IMR-90 (cell line): Measurements from ENCODE around the gene OBP2A. TPM values are rescaled to one million over a fixed set of nuclear protein-coding genes. Genes with fewer than 3 reads are reported as not detected.

Source experiments
- ATAC-seq: fragments of 200-7000 bp; cut with Tn5 transposase; 2 replicates; pipeline ENCODE4 v1.9.1; 2020; ENCODE audit warnings: low read depth, mild to moderate bottlenecking, moderate library complexity
- BruUV-seq: library from RNA; stranded (reverse); fragments of 400-500 nt; replicated peaks from 2 replicates; lab custom pipeline; 2021; lab: Mats Ljungman, UMichigan
- CTCF ChIA-PET: fragments of 300-600 bp; formaldehyde crosslinking; extraction: SDS; loops from one replicate; lab custom pipeline; 2021; ENCODE audit warnings: antibody characterized with exemption; lab: Yijun Ruan, JAX
- POLR2A ChIA-PET: fragments of 300-600 bp; sonication (Branson Sonifier 250); formaldehyde crosslinking; loops from one replicate; lab custom pipeline; 2022; ENCODE audit warnings: antibody characterized with exemption; ENCODE audit not compliant: unreplicated experiment; lab: Charles Lee
- DNase-seq: peaks from one replicate; pipeline ENCODE4 v3.0.0; 2013
- H2AFZ ChIP-seq: replicated peaks from 2 replicates; pipeline ENCODE3; 2013; ENCODE audit warnings: low read length, mild to moderate bottlenecking; ENCODE audit not compliant: poor library complexity
- H2AK5ac ChIP-seq: 2 replicates; pipeline ENCODE4 v1.6.1; 2013; ENCODE audit warnings: low read depth, low read length, inconsistent platforms
- H2AK9ac ChIP-seq: replicated peaks from 2 replicates; pipeline ENCODE3; 2013; ENCODE audit warnings: mild to moderate bottlenecking, low read depth, low read length, moderate library complexity; ENCODE audit not compliant: poor library complexity
- H2BK120ac ChIP-seq: 2 replicates; pipeline ENCODE4 v1.6.1; 2013; ENCODE audit warnings: low read depth, low read length, inconsistent platforms
- H2BK15ac ChIP-seq: 3 replicates; pipeline ENCODE4 v1.6.1; 2013; ENCODE audit warnings: low read depth, low read length, inconsistent platforms
- H2BK20ac ChIP-seq: 2 replicates; pipeline ENCODE4 v1.6.1; 2013; ENCODE audit warnings: low read depth, mild to moderate bottlenecking, inconsistent platforms, low read length, moderate library complexity
- H2BK5ac ChIP-seq: 2 replicates; pipeline ENCODE4 v1.6.1; 2013; ENCODE audit warnings: mild to moderate bottlenecking, low read depth, low read length, inconsistent platforms; ENCODE audit not compliant: poor library complexity, severe bottlenecking
- H3K14ac ChIP-seq: replicated peaks from 2 replicates; pipeline ENCODE4 v1.6.1; 2013; ENCODE audit warnings: low read depth, low read length, inconsistent platforms
- H3K18ac ChIP-seq: 2 replicates; pipeline ENCODE4 v1.6.1; 2013; ENCODE audit warnings: low read depth, low read length, control low read depth
- H3K23ac ChIP-seq: 2 replicates; pipeline ENCODE4 v1.6.1; 2013; ENCODE audit warnings: low read depth, low read length, inconsistent platforms
- H3K27ac ChIP-seq: 2 replicates; pipeline ENCODE4 v1.5.1; 2013; ENCODE audit warnings: mild to moderate bottlenecking, control low read depth, low read length; ENCODE audit not compliant: insufficient read depth
- H3K27me3 ChIP-seq: 2 replicates; pipeline ENCODE4 v1.6.1; 2013; ENCODE audit warnings: low read length; ENCODE audit not compliant: control insufficient read depth, insufficient read depth
- H3K36me3 ChIP-seq: 2 replicates; pipeline ENCODE4 v1.6.1; 2013; ENCODE audit warnings: low read length, mixed read lengths; ENCODE audit not compliant: control insufficient read depth, insufficient read depth
- H3K4ac ChIP-seq: 2 replicates; pipeline ENCODE4 v1.6.1; 2013; ENCODE audit warnings: low read depth, low read length, inconsistent platforms
- H3K4me1 ChIP-seq: 2 replicates; pipeline ENCODE4 v1.6.1; 2013; ENCODE audit warnings: low read length, mixed read lengths; ENCODE audit not compliant: control insufficient read depth, insufficient read depth
- H3K4me2 ChIP-seq: 2 replicates; pipeline ENCODE4 v1.6.1; 2013; ENCODE audit warnings: low read depth, mild to moderate bottlenecking, control low read depth, low read length, moderate library complexity
- H3K4me3 ChIP-seq: 2 replicates; pipeline ENCODE4 v1.5.1; 2013; ENCODE audit warnings: low read depth, mild to moderate bottlenecking, control low read depth, low read length, moderate library complexity; ENCODE audit not compliant: insufficient read depth
- H3K56ac ChIP-seq: 2 replicates; pipeline ENCODE4 v1.6.1; 2013; ENCODE audit warnings: low read length, inconsistent platforms; ENCODE audit not compliant: insufficient read depth; ENCODE audit errors: extremely low read depth
- H3K79me1 ChIP-seq, 2 experiments: 2 replicates each; pipeline ENCODE4 v1.6.1; 2013; ENCODE audit warnings: low read length in 2 of 2, inconsistent platforms in 1 of 2, low read depth in 1 of 2
- H3K9ac ChIP-seq: 2 replicates; pipeline ENCODE4 v1.6.1; 2013; ENCODE audit warnings: low read depth, low read length, control low read depth
- H3K9me1 ChIP-seq: 2 replicates; pipeline ENCODE4 v1.6.1; 2013; ENCODE audit warnings: low read length, inconsistent platforms; ENCODE audit not compliant: insufficient read depth
- H3K9me3 ChIP-seq: 2 replicates; pipeline ENCODE4 v1.6.1; 2013; ENCODE audit warnings: low read length; ENCODE audit not compliant: control insufficient read depth, insufficient read depth
- H4K20me1 ChIP-seq: 2 replicates; pipeline ENCODE4 v1.6.1; 2013; ENCODE audit warnings: low read length, inconsistent platforms; ENCODE audit not compliant: insufficient read depth
- H4K5ac ChIP-seq: 2 replicates; pipeline ENCODE4 v1.6.1; 2013; ENCODE audit warnings: mild to moderate bottlenecking, low read depth, low read length, control low read depth
- H4K8ac ChIP-seq, 2 experiments: 2 replicates each; pipeline ENCODE4 v1.6.1; 2013; ENCODE audit warnings: low read depth in 2 of 2, low read length in 2 of 2, control low read depth in 1 of 2, inconsistent platforms in 1 of 2
- H4K91ac ChIP-seq: 2 replicates; pipeline ENCODE4 v1.6.1; 2013; ENCODE audit warnings: low read depth, low read length, inconsistent platforms; ENCODE audit not compliant: insufficient read depth
- BHLHE40 ChIP-seq: fragments of 150-350 bp; IDR thresholded peaks from 2 replicates; pipeline ENCODE4 v1.6.1; 2016; ENCODE audit warnings: mild to moderate bottlenecking, low read depth, low read length
- FOS ChIP-seq: fragments of 150-350 bp; IDR thresholded peaks from 2 replicates; pipeline ENCODE4 v1.6.1; 2016; ENCODE audit warnings: low read depth, low read length
- MAFK ChIP-seq: IDR thresholded peaks from 2 replicates; pipeline ENCODE4 v1.6.1; 2012; ENCODE audit warnings: low read depth, low read length, improper control_type of control experiment
- MAZ ChIP-seq: IDR thresholded peaks from 2 replicates; pipeline ENCODE4 v1.6.1; 2012; ENCODE audit warnings: low read depth, mild to moderate bottlenecking, low read length, improper control_type of control experiment, moderate library complexity, borderline replicate concordance
- MXI1 ChIP-seq: IDR thresholded peaks from 2 replicates; pipeline ENCODE4 v1.6.1; 2012; ENCODE audit warnings: low read depth, mild to moderate bottlenecking, low read length, moderate library complexity, borderline replicate concordance
- POLR2A ChIP-seq: IDR thresholded peaks from 2 replicates; pipeline ENCODE4 v1.6.1; 2012; ENCODE audit warnings: mild to moderate bottlenecking, low read depth, low read length
- RAD21 ChIP-seq: IDR thresholded peaks from 2 replicates; pipeline ENCODE4 v1.6.1; 2012; ENCODE audit warnings: low read length, improper control_type of control experiment
- RFX5 ChIP-seq: IDR thresholded peaks from 2 replicates; pipeline ENCODE4 v1.8.0; 2012; ENCODE audit warnings: low read depth, mild to moderate bottlenecking, low read length, moderate library complexity
- WGBS, 2 experiments: methylation state at CpG; one replicate each; pipeline versions ENCODE4 v1.1.5 to v1.1.7; 2013; ENCODE audit warnings: missing lambda C conversion rate in 2 of 2; ENCODE audit not compliant: insufficient read length in 1 of 2; ENCODE audit errors: extremely low coverage in 2 of 2; 5-methylcytosine and 5-hydroxymethylcytosine counted together
- dilution Hi-C: fragments of 300-500 bp; cut with HindIII; formaldehyde crosslinking; loops from one replicate; pipeline ENCODE4 v1.14.3; 2018; ENCODE audit warnings: low sequenced_read_pairs; ENCODE audit not compliant: unreplicated experiment
- in situ Hi-C: fragments of 300-500 bp; cut with MboI; formaldehyde crosslinking; loops from 3 replicates; pipeline ENCODE4 v1.14.3; 2019; ENCODE audit warnings: low sequenced_read_pairs, inconsistent platforms, mixed read lengths
- intact Hi-C: fragments of 100-400 bp; cut with micrococcal nuclease; formaldehyde crosslinking; loops from 2 replicates; pipeline ENCODE4 v1.10.0; 2022
- polyA plus RNA-seq, 3 experiments: library from polyadenylated mRNA; depleted of rRNA; stranded (reverse); fragments of >200 nt; gene quantifications; 2 replicates each; pipeline ENCODE4 v1.2.3, GENCODE V29; 2012; ENCODE audit warnings: low replicate concordance in 1 of 3
- total RNA-seq: library from RNA; depleted of rRNA; stranded (reverse); fragments of >200 nt; gene quantifications from 2 replicates; pipeline ENCODE4 v1.2.3, GENCODE V29; 2012

The OBP2A gene
- total and polyA plus RNA-seq, 2 of the 4 experiments (the other 2 are of a cell fraction) = not detected

DNA sequence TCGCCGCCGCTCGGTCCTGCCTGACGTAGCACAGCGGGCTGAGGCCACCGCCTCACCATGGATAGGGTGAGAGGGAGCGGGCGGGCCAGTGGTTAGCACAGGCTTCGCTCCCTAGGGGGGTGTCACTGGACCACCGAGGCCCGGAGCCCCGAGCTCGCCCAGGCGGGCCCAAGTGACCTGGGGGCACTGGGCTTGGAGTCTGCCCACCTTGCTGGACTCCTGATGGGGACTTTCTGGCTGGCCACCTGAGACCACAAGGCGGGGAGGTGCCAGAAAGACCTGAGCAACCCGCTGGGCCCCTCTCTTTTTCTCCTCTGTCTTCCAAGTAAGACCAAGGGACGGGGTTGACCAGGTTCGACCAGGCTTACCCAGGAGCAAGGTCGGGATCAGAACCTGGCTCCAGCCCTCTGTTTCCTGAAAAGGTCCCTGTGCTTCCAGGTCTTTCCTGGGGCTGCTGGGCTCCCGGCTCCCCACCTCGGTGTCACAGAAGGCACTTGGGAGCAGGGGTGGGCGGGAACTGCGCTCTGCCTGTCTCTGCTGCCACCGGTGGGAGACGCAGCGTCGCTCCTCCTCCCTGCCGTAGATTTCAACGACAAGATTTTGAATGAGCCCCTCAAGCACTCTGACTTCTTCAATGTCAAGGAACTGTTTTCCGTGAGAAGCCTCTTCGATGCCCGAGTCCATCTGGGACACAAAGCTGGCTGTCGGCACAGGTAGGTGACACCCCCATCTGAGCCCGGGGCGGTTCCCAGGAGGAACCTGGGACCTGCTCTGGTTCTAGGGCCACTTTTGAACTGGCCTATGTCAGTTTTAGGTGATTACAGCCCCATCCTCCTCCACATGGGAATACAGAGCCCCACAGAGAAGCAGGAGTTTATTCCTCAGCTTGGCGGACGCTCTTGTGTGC lies 44.4 kb upstream of the OBP2A start:
- Histone ChIP-seq H4K20me1 (peaks cover 35% of the 10 kb centered on the region), H3K79me1 (peaks cover 4 to 37% of the 10 kb centered on the region in 2 experiments), H2BK120ac (no peak overlapping the region), H3K9ac (peak overlapping the region; percentile 62), H3K4me1 (peaks cover 6% of the 10 kb centered on the region; the same call in 1 of the 2 replicates), H3K4me2 (peak overlapping the region; percentile 73), H3K36me3 (peaks cover 27% of the 10 kb centered on the region), H2AK5ac (no peak overlapping the region), H4K8ac (no peak overlapping the region; a peak in 1 of 4 replicates), H4K5ac (no peak overlapping the region), H3K56ac (no peak overlapping the region), H3K23ac (no peak overlapping the region), H3K27me3 (no peaks in the 10 kb centered on the region), H2BK5ac (no peak overlapping the region), H2BK15ac (no peak overlapping the region), H3K9me3 (no peaks in the 10 kb centered on the region), H2AFZ (peak overlapping the region; percentile 98), H3K18ac (no peak overlapping the region), H3K4me3 (peak overlapping the region; percentile 89), H2BK20ac (no peak overlapping the region), H3K9me1 (no peaks in the 10 kb centered on the region), H3K4ac (0 out of 2 replicates have a peak overlapping the region, but pooled peaks have one; percentile 56), H3K14ac (no peak overlapping the region), H3K27ac (peak overlapping the region; percentile 79; the same call in 1 of the 2 replicates), H4K91ac (no peak overlapping the region), H2AK9ac (peak overlapping the region; percentile 97)
- dilution Hi-C loops = no loop called here
- intact Hi-C loops = no loop called here
- no peak for DNase-seq
- ChIA-PET CTCF (no interaction called here), POLR2A (no interaction called here)
- WGBS, 2 experiments = 54% methylated on average over 17 of the region's 38 CpGs; no CpG with 5 or more reads in 1 of the 2 experiments
- in situ Hi-C loops = no loop called here
- BruUV-seq = no TSS peak
- TF ChIP-seq FOS (no peak), MAFK (no peak), RFX5 (no peak), MAZ (no peak), BHLHE40 (peak; percentile 91; the same call in 1 of the 2 replicates), RAD21 (no peak), MXI1 (no peak), POLR2A (no peak)
- no peak for ATAC-seq
